ENCODE data around the gene S1PR3.

DNA sequence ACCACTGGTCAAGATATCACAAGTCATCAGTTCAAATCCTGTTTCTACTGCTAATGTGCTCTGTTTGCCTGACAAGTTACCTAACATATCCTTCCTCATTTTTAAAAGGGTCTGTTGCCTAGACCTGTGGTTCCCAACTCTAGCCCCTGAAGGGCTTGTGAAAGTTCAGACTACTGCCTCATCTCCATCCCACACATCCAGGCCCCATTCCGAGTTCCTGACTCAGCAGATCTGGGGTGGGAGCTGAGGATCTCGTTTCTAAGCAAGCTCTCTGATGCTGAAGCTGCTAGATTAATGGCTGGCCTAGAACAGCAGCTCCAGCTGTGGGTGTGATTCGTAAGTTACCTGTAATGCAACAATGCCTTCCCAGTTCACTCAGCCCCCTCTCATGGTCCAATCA, 32.5 kb downstream of the S1PR3 start:
- TF ChIP-seq GATA3 (IDR thresholded peaks at IDR 0.05; ENCODE audit: low read depth, low read length): no peak
- TF ChIP-seq GATA2 (IDR thresholded peaks at IDR 0.05; ENCODE audit: low read depth, low read length): no peak
